ENCODE measurements around the gene RBMS1.

Gene RBMS1, protein sequence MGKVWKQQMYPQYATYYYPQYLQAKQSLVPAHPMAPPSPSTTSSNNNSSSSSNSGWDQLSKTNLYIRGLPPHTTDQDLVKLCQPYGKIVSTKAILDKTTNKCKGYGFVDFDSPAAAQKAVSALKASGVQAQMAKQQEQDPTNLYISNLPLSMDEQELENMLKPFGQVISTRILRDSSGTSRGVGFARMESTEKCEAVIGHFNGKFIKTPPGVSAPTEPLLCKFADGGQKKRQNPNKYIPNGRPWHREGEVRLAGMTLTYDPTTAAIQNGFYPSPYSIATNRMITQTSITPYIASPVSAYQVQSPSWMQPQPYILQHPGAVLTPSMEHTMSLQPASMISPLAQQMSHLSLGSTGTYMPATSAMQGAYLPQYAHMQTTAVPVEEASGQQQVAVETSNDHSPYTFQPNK

DNA sequence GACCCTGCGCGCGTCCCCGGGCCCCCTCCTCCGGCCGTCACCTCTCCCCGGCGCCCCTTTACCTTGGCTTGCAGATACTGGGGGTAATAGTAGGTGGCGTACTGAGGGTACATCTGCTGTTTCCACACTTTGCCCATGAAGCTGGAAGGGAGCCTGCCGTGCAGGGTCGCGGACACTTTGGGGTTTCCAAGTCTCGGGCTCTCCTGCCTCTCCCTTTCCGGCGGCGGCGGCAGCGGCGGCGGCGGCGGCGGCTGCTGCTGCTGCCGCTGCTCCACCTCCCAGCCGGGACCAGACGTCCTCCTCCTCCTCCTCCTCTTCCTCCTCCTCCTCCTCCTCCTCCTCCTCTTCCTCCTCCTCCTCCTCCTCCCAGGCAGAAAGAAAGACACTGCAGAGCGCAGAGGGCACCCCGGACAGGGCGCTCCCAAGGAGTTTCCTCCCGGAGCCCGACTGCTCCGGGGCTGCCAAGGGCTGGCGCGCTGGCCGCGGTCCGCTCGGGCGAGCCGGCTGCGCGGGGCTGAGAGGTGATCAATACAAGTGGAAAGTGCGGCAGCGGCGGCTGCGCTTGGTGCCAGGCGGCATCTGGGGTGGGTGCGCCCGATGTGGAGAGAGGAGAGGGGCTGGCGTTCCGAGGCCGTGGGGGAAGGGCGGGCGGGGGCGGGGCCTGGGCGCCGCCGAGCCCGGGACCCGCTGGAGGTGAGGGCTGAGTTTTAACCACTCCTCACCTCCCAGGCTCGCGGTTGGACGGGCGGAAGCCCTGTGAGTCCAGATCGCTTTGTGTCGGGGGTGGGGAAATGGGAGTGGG lies at the start of gene RBMS1:
RBMS1 (minus strand) TSS at position 581 of the 802 bp plus-strand sequence; CDS start at position 137, 444 bp downstream.
- DNase-seq (ENCODE audit: low spot score) = peak; percentile 83

DNA sequence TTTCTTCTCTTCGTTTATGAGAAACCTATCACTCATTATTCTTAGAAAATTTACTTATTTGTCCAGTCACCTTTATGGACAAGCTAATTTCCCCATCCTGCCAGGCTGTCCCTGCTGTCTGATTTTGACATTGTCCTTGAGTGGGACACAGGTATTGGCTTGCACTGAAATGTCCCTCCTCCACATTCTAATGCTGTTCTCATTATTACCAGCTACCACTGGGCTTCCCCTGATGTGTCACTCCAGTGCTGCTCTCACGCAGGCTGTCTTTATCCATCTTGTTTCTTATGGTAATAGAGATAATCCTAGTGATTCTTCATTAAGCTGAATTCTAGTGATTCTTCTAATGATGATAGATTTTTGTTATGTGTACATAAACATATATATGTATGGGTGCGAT lies 48.1 kb upstream of the RBMS1 start:
- no peak for DNase-seq (ENCODE audit: low spot score)

DNA sequence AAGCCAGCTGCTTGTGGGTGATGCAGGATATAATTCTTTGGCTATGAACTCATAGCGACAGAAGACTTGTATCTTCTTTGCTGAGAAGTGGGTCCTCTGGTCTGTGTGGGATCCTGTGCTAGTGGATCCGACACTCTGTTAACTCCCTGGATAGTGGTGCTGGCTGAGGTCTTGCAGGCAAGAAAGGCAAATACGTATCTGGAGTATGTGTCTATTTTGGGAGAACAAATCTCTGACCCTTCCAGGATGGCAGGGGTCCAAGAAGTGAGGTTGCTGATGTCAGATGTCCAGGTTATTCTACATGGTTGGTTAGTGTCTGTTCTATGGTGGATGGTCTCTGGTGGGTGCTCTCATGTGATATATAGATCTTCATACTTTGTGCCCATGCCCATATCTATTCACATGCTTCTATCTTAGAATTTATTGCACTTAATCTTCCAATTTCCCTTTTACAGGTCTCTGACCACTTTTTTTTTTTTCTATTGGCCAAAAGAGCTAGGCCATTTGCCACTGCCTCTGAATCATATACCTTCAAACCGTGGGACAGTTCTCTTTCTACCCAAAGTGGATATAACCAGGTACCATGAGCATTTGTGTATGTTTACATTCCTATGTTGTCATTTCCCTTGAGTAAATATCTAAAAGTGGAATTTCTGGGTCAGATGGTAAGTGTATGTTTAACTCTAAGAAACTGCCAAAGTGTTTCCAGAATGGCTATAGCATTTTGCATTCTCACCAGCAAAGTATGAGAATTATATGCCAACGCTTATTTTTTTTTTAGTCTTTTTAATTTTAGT lies 45.1 kb upstream of the RBMS1 start:
- DNase-seq (ENCODE audit: low spot score) = no peak

DNA sequence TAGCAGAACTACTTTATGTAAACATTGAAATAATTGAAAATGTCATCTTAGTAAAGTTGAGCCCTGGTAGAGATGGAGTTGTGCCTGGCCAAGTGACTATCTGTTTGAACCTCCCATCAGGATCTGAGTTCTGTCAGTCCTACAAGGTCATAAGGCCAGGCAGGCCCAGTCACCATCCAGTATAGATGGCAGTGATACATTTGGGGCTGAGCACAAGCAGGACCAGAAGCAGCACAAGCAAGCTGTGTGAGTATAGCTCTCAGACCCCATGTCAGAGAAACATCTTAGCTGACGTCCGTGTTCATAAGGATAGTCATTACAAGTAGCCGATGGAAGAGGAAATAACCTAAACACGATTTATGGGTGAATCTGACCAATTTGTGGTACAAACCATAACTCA lies 44.5 kb upstream of the RBMS1 start:
- no peak for DNase-seq (ENCODE audit: low spot score)

DNA sequence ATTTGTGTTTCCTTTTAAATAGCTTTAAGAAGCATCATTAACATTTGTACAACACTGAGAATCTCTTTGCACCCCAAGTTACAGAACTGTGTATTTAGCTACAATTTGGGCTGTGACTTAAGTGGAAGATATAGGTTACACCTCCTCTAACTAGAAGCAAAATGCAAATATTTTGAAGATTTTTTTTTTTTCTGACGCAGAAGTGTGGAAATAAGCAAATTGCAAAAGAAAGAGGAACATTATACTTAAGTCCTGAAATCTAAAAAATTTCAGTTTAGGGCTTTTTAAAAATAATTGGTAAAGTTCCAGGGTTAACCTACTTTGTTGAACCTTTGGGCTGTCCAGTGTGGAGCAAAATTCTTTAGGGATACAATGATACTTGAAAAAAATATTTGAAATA lies 41.4 kb upstream of the RBMS1 start:
- no peak for DNase-seq (ENCODE audit: low spot score)

DNA sequence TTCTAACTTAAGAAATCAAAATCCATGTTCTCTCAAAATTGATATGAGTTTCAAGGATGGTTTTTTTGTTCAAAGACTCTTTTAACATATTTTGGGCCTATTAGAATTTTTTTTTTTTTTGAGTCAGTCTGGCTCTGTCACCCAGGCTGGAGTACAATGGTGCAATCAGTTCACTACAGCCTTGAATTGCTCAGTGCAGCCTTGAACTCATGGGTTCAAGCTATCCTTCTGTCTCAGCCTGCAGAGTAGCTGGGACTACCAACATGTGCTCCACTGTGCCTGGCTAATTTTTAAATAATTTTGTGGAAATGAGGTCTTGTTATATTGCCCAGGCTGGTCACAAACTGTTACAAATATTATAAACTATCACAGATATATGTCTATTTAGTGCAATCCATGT lies 40.6 kb upstream of the RBMS1 start:
- no peak for DNase-seq (ENCODE audit: low spot score)

DNA sequence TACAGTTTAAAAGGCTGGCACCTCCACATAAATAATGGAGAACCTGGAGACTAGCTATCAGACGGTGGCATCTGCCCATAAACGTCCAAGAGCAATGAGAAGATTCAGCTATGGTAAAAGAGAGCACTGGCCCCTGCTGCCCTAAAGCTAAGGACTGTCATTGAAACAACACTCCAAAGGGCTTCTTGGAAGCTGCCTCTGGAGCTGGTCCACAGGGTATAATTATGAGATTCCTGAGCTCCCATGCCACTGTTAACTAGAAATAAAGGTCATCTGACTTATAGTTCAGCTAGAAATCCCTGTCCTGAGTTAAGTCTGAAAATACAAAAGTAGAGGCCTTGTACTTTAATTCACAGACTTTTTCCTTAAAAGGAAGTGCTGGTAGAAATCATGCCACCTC lies 39.9 kb upstream of the RBMS1 start:
- no peak for DNase-seq (ENCODE audit: low spot score)

DNA sequence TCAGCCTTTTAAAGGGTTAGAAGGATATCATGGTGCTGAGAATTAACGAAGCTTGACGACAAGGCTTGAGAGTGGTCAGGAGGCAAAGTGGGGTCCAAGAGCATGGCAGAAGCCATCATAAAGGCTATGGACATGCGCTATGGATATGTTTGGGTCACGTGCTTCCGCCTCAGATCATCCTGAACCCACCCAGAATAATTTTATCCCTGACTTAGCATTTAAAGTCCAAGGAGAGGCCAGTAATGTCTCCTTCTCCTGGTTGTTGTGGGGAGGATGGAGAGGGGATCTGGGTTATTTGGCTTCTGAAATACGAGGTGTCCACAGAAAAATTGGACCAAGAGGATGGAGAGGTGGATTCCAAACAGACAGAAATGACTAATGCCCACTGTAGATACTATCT lies 38.8 kb upstream of the RBMS1 start:
- DNase-seq (ENCODE audit: low spot score) = no peak

DNA sequence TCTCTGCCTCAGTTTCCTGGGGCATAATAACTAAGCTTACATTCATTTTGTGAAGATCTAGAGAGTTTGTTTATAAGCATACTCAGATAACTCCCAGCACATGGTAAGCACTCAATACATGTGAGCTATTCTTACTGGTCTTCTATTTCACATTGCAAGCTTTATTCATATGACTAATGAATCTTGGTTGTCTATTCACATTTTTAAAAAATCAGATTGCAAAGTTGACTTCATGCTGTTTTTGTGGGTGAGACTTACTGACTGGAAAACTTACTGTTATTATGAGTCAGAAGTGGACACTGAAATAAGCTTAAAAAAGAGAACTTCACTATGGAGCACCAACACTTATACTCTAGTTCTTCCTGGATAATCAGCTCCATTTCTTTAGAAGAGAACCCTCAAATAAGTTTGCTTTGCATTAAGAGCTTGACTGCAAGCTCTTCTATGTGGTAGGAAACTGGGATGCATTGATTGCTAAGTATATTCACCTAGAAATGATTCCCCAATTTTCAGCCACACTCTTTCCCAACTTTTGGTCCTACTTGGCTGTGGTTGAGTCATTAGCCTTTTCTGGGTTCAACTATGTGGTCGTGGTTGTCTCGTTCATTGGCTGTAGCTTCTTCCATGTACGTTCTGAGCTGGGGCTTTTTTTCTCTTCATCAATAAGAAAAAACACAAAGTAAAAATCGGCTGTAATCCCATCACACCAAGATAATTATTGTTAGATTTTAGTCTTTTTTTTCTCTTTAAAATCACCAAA lies 29.5 kb upstream of the RBMS1 start:
- peak; percentile 13 for DNase-seq (ENCODE audit: low spot score)

DNA sequence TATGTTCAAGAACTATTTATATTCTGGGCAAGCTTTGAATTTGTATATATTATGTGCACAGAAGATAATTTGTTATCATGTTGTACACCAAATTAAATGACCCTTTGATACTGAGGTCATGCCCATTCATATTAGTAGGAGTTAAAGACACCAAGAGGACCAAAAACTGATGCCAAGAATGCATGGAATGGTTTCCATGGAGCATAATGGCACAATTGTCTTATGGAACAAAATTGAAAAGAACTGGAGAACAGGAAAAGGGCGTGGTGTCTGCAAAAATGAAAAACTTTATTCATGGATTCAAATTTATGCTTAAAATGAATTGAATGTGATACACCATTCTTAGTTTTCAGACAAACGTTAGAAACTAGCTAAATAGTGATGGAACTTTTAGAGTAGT lies 24.1 kb upstream of the RBMS1 start:
- no peak for DNase-seq (ENCODE audit: low spot score)

DNA sequence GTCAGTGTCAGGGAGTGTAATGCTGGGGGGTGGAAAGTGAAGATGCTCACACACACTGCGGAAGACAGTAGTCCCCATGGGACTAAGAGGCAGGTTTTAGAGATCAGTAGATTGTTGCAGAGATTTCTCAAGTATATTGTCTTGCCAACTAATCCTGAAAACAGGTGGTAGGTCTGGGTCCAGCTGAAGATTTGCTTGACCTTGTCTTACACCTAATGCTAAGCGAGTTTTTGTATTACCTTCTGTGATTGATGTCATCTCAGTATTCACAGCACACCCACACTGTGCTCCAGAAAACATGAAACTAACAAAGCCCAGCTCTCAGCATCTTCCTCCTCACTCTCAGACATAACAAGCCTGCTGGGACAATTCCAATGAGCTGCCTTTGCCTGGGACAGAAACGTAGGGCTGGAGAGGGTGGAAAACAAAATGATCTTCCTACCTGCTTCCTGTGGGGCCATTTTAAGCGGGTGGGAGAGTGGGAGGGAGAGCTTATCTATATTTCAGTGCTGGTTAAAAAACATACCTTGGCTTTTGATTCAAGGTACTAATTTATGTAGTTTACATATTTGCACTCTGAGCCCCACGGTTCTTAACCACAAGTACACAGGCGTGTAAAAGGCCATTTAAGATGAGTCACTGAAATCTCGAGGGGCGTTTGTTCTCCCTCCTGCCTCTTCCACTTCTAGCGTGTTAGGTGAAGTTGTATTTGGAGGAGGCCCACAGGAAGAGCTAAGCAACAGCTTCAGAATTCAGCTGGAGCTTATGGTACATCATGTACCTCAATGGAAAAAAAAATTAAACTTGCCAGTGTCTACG lies 23.1 kb upstream of the RBMS1 start:
- DNase-seq (ENCODE audit: low spot score) = no peak

DNA sequence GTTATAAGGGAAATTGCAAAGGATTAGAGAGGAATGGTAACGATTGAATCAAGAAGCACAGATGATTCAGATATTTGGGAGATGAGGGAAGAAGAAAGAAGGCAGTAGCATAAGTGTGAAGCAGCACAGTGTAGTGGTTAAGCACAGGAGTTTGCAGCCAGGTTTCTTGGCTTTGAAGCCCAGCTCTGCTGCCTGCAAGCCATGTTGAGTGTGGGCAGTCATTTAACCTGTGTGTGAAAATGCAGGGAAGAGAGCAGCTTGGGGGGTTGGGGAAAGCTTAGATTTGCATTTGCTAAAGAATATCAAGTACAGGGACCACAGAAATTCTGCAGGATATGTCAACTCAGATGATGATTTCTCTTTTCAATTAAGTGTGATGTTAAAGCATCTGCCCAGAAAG lies 21.5 kb upstream of the RBMS1 start:
- no peak for DNase-seq (ENCODE audit: low spot score)

DNA sequence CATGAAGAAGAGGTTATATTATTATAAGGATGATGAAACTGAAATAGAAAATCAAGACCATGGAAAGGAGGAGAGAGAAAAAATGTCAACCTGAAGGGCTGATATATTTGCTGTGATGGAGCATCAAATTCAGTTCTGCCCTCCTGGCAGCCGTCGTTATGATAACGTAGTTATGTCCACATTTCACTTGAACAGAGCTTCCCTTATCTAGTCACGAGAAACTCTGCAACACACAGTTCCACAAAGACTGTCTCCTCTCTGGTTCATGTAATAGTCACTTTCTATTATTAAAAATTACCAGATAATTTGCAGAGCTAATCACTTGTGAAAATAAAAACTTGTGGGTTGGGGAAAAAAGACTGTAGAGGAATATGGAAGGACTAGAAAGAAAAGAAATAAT lies 19.5 kb upstream of the RBMS1 start:
- no peak for DNase-seq (ENCODE audit: low spot score)

DNA sequence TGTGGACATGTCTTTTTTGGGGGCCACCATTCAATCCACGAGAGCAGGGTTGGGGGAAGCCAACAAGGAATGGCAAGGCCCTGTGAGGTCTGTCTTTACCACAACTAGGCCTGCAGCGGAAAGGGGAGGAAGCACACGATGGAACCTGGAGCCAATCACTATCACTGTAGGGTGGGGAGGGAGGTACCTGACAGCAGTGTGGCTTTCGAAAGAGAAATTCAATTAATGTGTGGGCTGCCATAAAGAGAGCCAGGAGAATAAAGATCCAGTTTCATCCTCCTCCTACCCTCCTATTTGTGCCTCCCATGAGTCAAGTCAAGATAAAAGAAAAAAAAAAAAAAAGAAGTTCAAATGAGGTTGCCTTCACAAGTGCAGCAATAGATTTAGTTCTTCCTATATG lies 18.9 kb upstream of the RBMS1 start:
- DNase-seq (ENCODE audit: low spot score) = no peak

DNA sequence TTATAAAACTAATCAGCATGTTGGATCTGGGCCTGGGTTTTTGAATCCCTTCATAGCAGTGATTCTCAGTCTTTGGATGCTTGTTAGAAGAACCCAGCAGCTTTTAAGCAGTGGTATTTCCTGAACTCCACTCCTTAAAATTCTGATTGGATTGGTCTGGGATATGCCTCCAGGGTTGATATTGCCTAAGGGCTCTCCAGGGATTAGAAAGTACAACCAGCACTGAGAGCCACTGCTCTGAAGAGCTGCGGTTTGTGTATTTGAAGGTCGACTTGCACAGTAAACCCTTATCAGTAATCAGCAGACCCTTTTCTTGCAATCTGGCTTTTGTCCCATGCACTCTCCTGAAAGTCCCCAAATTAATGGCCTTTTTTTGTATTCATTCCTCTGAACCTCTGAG lies 17.0 kb upstream of the RBMS1 start:
- peak; percentile 65 for DNase-seq (ENCODE audit: low spot score)

DNA sequence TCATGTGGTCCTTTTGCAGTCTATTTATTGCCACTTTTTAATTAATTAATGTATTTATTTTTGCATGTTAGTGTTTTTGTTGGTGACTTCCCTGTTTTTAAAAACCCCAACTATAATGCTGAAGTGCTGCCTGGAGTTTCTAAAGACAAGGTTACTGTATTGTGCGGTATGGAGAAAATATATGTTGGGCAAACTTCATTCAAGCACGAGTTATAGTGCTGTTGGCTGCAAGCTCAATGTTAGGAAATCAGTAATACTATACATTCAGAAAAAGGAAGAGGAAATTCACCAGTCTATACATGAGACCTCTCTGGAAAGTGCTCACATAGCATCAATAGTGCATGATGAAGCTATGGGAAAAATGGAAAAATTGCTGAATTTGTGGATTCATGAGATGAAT lies 15.4 kb upstream of the RBMS1 start:
- no peak for DNase-seq (ENCODE audit: low spot score)

DNA sequence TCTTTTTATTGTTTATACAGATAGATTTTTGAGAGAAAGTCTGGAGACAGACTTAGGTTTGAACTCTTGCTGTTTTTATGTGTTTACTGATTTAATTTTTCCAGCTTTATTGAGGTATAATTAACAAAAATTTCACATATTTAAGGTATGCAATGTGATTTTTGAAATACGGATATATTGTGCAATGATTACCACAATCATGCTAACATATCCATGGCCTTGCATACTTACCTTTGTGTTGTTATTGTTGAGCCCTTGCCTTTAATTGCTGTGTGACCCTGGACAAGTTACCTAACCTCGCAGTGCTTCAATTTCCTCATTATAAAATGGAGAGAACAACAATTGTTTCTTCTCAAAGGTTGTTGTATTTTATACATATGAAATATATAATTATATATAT lies 13.9 kb upstream of the RBMS1 start:
- DNase-seq (ENCODE audit: low spot score) = no peak

DNA sequence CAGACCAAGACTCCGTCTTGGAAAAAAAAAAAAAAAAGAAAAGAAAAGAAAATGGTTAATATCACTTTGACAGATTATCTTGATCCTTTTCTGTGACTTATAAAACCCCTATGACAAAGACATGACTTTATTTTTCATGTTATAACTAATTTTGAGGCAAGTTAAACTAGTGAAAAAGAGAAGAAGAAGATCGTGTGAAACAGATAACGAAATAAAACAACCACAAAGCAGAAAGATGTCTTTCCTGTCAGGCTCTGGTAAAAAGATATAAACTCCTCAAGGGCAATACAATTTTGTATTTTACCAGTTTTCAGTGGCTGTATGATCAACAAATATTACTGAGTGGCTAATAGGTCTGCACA lies 13.4 kb upstream of the RBMS1 start:
- DNase-seq (ENCODE audit: low spot score) = no peak

DNA sequence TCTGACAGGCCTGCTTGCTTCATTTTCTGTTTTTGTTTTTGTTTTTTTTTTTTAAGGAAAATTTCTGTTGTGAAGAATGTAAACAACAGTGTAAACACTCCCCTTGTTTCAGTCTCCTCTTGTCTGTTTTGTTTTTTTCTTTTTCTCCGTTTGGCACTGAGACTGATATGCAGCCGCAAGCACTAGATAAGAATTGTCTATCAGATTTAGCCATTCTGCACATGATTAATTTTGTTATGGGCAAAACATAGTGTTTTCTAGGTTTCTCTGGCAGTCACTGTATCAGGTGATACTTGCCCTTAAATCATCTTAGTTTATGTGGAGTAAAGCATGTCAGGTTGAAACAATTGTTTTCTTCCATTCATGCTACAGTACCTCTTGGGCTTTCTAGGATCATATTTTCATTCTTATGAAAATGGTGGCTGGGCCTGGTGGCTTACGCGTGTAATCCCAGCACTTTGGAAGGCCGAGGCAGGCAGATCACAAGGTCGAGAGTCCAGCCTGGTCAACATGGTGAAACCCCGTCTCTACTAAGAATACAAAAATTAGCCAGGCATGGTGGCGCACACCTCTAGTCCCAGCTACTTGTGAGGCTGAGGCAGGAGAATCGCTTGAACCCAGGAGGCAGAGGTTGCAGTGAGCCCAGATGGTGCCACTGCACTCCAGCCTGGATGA lies 12.9 kb upstream of the RBMS1 start:
- DNase-seq (ENCODE audit: low spot score) = no peak

DNA sequence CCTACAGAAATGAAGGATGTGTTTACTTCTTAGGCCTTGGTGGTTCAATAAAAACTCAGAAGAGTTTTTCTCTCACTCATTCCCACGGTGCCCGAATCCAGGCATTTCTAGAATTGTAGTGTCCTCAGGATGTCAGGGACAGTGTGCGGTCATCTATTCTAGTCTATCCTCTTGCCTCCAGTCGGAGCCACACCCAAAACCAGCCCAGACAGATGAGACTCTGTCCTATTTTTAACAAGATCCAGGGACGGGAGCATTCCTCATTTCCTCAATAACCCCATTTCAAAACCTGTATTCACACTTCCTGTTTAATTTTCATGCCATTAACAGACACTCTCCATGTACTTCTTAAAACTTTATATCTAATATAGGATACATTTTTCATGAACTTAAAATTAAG lies 11.6 kb upstream of the RBMS1 start:
- no peak for DNase-seq (ENCODE audit: low spot score)

DNA sequence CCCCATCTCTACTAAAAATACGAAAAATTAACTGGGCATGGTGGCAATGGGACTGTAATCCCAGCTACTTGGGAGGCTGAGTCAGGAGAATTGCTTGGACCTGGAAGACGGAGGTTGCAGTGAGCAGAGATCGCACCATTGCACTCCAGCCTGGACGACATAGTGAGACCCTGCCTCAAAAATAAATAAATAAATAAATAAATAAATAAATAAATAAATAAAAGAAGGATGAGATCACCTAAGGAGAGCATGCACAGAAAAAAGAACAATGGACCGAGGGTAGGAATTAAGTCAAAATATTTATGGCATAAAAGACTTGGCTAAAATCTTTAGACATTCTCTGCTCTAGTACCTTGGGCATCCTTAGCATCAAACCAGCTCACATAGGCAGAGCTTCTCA lies 8.9 kb upstream of the RBMS1 start:
- no peak for DNase-seq (ENCODE audit: low spot score)
